ENCODE results near the gene CHPF. TPM values are rescaled to one million over a fixed set of nuclear protein-coding genes. Genes with fewer than 3 reads are reported as not detected.

Gene CHPF
- total RNA-seq, 1 donor from 2014 or later: 47.5 TPM

DNA sequence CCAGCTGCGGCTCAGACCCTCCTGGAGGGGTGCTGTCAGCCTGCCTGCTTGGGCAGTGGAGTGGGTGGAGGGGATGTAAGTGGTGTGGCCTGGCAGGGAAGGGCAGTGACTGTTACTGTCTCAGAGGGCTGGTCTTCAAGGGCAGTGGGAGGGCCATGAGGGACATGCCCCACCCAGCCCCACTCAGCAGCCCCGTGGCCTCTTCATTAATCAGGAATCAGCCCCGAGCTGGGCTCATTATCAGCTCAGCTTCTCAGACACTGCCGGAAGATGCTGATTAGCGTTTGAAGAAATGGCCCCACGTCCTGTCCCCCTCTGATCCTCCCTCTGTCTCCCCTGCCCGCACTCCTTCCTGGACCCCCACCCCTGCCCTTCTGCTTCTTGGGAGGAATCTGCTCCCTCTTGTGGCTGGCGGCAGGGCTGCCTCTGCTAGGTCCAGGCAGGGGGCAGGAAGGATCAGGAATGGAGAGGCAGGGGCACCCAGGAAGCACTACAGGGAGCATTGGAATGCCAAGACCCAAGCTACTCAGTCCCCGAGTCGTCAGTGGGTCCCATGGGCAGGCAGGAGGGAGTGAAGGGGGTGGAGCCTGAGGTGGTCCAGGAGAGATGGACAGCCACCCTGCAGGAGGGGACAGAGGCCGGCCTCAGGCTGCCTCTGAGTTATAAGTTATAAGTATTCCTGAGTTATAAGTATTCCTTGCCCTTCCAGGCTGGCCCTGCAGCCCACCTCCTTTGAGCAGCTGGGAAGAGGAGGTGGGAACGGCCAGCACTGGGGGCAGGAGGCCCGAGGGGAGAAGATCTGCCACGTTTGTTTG is 22.3 kb downstream of the CHPF start:
- no peaks in the 10 kb centered on the region for H3K36me3 Mint-ChIP-seq
- H3K4me1 Mint-ChIP-seq (ENCODE audit: unreplicated experiment): peaks cover 58% of the 10 kb centered on the region
- TF ChIP-seq, protein P1, sequence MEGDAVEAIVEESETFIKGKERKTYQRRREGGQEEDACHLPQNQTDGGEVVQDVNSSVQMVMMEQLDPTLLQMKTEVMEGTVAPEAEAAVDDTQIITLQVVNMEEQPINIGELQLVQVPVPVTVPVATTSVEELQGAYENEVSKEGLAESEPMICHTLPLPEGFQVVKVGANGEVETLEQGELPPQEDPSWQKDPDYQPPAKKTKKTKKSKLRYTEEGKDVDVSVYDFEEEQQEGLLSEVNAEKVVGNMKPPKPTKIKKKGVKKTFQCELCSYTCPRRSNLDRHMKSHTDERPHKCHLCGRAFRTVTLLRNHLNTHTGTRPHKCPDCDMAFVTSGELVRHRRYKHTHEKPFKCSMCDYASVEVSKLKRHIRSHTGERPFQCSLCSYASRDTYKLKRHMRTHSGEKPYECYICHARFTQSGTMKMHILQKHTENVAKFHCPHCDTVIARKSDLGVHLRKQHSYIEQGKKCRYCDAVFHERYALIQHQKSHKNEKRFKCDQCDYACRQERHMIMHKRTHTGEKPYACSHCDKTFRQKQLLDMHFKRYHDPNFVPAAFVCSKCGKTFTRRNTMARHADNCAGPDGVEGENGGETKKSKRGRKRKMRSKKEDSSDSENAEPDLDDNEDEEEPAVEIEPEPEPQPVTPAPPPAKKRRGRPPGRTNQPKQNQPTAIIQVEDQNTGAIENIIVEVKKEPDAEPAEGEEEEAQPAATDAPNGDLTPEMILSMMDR (conservative IDR thresholded peaks at IDR 0.05): peak; percentile 83
- no peak for DNase-seq (ENCODE audit: extremely low spot score, unreplicated experiment)
- no peaks in the 10 kb centered on the region for H3K9me3 Mint-ChIP-seq
- peak overlapping the region; percentile 11 for H3K27ac Mint-ChIP-seq
- H3K27me3 Mint-ChIP-seq: peaks cover 69% of the 10 kb centered on the region
- H3K4me3 Mint-ChIP-seq: peak overlapping the region; percentile 79

DNA sequence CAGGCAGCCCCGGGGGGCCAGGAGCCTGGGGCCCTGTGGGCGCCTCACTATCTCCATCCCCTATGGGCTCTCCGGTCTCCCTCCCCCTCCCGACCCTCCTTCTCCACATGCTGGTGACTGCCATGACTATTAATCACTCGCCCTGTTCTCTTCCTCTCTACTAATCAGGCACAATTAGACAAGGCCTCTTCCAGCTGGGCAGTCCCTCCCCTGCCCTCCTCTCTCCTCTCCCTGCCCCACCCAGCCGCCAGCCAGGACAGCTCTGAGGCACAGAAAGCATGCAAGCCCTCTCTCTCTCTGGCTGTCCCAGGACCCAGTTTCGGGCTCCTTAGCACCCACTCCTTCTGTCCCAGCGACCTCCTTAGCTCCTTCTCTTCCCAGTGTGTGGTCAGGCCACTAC is 23.5 kb downstream of the CHPF start:
- Mint-ChIP-seq H3K27ac (no peak overlapping the region), H3K4me1 (ENCODE audit: unreplicated experiment) (peaks cover 54% of the 10 kb centered on the region), H3K36me3 (no peaks in the 10 kb centered on the region), H3K4me3 (no peak overlapping the region), H3K9me3 (no peaks in the 10 kb centered on the region), H3K27me3 (peaks cover 69% of the 10 kb centered on the region)
- DNase-seq (ENCODE audit: extremely low spot score, unreplicated experiment): no peak
- TF ChIP-seq, protein P1 (conservative IDR thresholded peaks at IDR 0.05): no peak

DNA sequence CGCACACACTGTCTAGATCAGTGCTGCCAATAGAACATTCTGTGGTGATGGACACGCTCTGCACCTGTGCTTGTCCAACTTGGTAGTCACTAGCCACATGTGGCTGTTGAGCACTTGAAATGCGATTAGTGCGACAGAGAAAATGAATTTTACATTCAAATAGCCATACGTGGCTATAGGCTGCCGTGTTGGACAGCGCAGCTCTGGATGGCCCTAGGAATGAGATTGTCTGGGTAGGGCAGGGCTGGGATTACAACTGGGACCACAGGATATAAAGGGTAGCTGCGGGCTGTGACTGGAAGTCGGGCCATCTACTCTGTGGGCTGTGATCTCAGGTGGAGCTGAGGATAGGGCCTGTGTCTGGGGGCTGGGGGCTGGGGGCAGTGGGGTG is 24.1 kb downstream of the CHPF start:
- Mint-ChIP-seq H3K27me3 (peaks cover 70% of the 10 kb centered on the region), H3K36me3 (no peaks in the 10 kb centered on the region), H3K4me1 (ENCODE audit: unreplicated experiment) (peaks cover 52% of the 10 kb centered on the region), H3K9me3 (no peaks in the 10 kb centered on the region), H3K27ac (peak overlapping the region; percentile 2), H3K4me3 (peak overlapping the region; percentile 20)
- no peak for DNase-seq (ENCODE audit: extremely low spot score, unreplicated experiment)
- TF ChIP-seq, protein P1 (conservative IDR thresholded peaks at IDR 0.05): no peak

DNA sequence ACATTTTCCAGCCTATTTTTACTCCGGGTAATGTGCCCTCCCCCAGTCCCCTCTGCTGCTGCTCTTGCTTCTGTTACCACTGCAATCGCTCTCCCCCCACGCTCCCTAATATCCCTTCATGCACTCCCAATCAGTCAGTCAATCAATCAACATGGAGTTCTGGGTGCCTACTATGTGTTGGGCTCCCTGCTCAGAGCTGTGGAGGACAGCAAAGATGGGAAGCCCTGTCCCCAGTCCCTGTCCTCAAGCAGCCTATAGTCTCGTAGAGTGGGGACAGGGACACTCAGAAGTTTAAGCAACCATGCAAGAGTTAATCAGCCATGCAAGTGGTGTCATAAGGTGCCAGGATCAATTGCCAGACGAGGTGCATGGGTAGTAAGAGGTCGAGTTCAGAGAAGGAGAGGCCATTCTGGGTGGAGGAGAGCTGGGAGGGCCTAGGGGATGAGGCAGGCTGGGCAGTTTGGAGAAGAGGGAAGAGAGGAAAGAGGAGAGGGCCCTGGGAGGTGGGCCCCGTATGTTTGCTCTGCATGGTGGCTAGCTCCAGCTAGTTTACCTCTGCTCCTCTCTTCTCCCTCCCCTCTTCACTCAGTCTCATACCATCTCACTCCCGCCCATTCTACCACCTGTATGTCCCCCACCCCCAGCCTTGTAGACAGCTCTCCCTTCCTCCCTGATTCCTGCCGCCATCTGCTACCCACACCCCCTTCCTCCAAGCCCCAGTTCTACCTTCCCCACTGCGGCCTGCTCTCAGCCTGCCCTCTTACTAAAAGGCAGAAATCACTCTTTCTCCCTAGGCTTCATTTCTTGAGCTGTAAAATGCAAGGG is 25.4 kb downstream of the CHPF start:
- H3K27ac Mint-ChIP-seq: no peak overlapping the region
- TF ChIP-seq, protein P1 (conservative IDR thresholded peaks at IDR 0.05): no peak

DNA sequence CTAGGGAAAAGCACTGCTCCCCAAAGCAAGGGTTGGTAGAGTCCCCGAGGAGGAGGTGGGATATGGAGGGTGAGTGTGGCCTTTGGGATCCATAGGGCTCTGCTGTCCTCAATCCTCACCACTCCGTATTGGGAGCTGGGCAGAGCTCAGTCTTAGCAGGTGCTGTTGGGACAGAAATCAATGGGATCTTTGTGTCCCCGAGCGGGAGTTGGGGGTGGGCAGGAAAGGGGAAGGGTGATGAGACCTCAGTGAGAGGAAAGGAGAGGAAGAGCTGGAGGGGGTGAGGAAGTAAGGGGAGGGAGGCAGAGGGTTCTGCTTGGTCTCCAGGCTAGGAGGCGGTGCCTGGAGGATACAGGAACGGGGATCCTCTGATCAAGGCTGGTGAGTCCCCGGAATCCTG is 26.7 kb downstream of the CHPF start:
- Mint-ChIP-seq H3K4me3 (no peak overlapping the region), H3K27me3 (peaks cover 81% of the 10 kb centered on the region)

More for the DNA sequence above, 25.4 kb downstream of the CHPF start:
- Mint-ChIP-seq H3K4me3 (peak overlapping the region; percentile 9), H3K4me1 (ENCODE audit: unreplicated experiment) (peaks cover 61% of the 10 kb centered on the region), H3K9me3 (no peaks in the 10 kb centered on the region), H3K27me3 (peaks cover 76% of the 10 kb centered on the region), H3K36me3 (no peaks in the 10 kb centered on the region)
- no peak for DNase-seq (ENCODE audit: extremely low spot score, unreplicated experiment)

More for the DNA sequence above, 26.7 kb downstream of the CHPF start:
- H3K27ac Mint-ChIP-seq: peak overlapping the region; percentile 34
- H3K4me1 Mint-ChIP-seq (ENCODE audit: unreplicated experiment): peaks cover 65% of the 10 kb centered on the region
- DNase-seq (ENCODE audit: extremely low spot score, unreplicated experiment): no peak
- H3K36me3 Mint-ChIP-seq: no peaks in the 10 kb centered on the region
- TF ChIP-seq, protein P1 (conservative IDR thresholded peaks at IDR 0.05): no peak
- H3K9me3 Mint-ChIP-seq: no peaks in the 10 kb centered on the region
